IPS DF 4.7 (cell line): ENCODE measurements around the gene S100A7.

Experiments used
- DNase-seq: peaks from one replicate; pipeline ENCODE4 v3.0.0-alpha.2; 2013; ENCODE audit warnings: low spot score; ENCODE audit errors: extremely low read depth

S100A7 gene

GRCh38 chr1:153460551-153460950, at the start of gene S100A7:
S100A7 (minus strand) TSS chr1:153460651; CDS start chr1:153459013, 1,638 bp downstream.
- no peak for DNase-seq

- no peak for DNase-seq
These were observed 49.4 kb upstream of the S100A7 start for GRCh38 chr1:153509729-153510354.

DNA sequence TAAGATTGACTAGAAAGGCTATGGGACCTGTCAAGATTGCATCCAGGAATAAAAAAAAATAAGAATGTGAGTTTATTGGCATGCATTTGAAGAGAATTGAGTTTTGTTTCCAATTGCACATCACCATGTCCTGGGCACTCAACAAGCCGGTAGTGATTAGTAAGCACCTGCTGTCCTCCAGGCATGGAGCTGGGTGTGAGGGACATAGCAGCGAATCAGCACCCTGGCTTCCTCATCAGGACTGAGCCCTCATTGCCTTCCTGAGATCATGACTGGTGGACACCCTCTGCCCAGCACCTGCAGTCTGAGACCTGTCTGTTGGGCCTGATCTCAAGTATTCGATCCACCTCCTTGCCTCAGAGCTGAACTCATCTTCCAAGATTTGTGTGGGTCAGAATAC, 48.6 kb upstream of the S100A7 start:
- DNase-seq, result no peak

- DNase-seq, result no peak
These were observed 47.6 kb upstream of the S100A7 start for GRCh38 chr1:153507926-153508583.

DNA sequence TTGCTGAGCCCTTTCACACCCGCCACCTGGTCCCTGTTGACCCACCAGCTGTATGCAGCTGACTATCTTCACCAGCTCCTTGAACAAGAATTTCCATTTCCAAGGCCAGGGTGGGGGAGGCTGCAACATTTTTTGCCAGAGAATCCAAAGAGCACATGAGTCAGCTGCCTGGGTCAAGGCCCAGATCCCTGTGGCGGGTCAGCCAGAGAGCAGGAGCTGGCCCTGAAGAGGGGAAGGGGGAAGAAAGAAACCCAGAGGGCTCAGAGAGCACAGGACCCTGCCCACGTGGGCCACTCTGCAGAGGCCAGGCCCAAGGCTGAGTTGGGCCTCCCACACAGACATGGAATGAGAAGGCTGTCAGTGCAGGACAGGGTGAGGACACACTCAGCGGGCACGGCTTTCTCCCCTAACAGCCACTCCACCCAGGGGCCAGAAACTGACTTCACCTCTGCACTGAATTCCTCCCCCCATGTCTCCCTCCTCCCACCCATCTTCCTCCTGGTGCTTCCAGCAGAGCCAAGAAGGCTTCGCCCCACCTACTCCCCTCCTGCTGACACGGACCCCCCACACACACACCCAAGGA, 46.5 kb upstream of the S100A7 start:
- DNase-seq, result no peak

GRCh38 chr1:153506386-153506785, 45.9 kb upstream of the S100A7 start:
- no peak for DNase-seq

GRCh38 chr1:153505576-153505975, 45.1 kb upstream of the S100A7 start:
- no peak for DNase-seq

DNA sequence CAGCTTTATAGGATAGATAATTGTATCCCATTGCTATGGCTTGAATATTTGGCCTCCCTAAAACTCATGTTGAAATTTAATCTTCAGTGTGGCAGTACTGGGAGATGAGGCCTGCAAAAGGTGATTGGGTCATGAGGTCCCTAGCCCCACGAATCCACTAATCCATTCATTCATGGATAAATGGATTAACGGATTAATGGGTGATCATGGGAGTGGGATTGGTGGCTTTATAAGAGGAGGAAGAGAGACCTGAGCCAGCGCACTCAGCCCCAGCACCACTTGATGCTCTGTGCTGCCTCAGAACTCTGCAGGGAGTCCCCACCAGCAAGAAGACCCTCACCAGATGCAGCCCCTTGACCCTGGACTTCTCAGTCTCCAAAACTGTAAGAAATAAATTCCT, 43.3 kb upstream of the S100A7 start:
- DNase-seq, result no peak

- no peak for DNase-seq
These were observed 38.3 kb upstream of the S100A7 start for GRCh38 chr1:153498746-153499145.

- no peak for DNase-seq
These were observed 35.1 kb upstream of the S100A7 start for GRCh38 chr1:153495536-153495935.

DNA sequence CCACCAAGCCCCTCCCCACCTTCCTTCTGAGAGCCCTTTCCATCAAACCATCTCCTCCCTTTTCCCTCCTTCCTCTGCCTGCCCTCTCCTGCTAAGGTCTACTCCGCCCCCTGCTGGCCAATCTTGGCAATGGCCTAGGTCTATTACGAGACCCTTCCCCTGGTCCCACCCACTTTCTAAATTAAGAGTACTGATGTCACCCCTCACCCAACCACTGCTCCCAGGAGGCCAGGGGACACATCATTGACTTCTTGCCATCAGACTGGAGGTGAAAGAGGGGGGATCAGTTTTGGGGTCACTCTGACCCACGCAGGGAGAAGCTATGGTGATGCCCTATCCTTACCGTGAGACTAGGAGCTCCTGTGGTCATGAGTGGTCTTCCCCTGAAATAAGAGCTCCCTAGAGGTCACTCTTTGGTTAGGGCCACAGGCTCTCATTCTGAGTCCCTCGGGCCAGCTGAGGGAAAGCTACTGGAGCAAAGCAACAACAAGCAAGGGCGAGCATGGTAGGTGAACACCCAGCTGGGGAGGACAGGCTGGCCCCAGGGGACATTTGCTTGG, 34.6 kb upstream of the S100A7 start:
- DNase-seq, result peak; percentile 89

- DNase-seq, result no peak
These were observed 33.0 kb upstream of the S100A7 start for GRCh38 chr1:153493343-153493960.

DNA sequence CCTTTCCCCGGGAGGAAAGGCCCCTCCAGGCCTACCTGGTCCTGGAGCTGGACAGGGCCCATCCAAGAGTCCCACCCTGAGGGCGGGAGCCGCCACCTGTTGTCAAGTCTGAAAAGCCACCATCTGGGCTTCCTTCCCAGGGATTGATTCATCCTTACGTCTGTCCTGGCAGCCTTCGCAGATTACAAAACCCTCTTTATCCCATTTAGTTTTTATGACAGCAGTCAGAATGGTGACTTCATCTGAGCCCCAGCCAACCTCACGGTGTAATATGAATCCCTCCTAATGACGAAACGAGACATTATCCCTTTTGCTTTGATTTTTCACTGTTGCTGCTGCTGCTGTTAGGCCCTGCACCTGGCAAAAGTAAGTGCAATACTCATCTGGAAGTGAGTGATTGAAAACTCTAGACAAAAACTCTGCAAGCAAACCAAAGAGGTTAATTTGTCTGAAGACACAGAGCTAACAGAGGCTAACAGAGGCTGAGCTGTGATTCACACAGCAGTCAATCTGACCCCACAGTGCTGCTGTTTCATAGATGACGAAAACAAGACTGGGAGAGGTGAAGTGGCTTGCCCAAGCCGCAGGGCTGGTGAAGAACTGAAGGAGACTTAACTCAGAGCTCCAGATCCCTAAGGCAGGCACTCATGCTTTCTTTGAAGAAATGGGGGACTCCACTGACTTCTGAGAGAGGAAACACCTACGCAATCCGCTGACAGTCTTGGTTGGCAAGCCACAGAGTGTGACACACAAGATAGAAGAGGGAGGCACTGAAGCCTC, 30.0 kb upstream of the S100A7 start:
- no peak for DNase-seq

GRCh38 chr1:153488731-153489130, 28.3 kb upstream of the S100A7 start:
- DNase-seq, result no peak

GRCh38 chr1:153487707-153488106, 27.3 kb upstream of the S100A7 start:
- DNase-seq, result no peak

DNA sequence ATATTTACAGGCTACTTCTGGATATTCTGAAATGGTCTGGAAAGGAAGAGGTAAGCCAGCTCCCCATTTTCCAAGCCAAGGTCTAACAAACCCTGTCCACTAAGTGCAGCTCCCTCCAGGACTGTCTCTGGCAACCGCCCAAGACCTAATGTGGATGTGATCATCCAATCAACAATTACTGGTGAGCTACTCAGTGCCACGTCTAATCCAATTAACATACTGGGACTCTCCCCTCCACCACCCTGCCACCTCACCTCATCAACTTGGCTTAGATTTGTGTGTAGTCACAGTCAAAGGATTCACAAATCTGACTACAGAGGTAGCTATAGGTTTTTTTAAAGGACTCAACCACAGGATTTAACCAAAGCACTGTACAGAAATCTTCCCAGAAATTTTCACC, 25.4 kb upstream of the S100A7 start:
- DNase-seq, result no peak

DNA sequence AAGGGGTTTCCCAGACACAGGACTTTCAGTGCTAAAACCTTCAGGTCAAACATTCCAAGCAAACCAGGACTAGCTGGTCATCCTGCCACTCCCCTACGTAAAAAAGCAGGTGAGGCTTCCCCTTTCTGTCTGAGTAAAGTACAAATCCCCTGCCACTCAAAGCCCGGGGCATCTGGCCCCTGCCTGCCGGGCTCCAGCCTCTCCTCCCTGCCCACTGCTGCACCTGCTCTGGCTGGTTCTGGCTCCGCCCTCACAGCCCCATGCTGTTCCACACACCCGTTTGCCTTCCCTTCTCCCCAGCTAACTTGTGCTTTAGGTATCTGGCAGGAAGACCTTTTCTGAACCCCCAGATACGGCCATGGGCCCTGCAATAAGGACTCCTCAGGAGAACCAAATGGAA, 23.3 kb upstream of the S100A7 start:
- no peak for DNase-seq

DNA sequence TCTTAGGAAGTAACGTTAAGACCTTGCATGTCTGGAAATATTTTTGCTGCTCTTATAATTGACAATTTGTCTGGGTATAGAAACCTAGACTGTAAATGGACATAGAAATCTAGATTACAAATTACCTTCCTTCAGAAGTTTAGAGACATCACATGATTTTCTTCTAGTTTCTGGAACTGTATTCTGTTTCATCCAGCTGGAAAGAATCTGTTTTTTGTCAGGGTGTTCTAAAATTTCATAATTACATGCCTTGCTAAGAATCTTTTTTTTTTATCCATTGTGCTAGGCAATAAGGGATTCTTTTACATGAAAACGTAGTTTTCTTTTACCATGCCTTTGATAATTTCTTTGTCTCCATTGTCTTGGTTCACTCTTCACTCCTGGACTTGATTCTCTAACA, 20.7 kb upstream of the S100A7 start:
- DNase-seq, result no peak

DNA sequence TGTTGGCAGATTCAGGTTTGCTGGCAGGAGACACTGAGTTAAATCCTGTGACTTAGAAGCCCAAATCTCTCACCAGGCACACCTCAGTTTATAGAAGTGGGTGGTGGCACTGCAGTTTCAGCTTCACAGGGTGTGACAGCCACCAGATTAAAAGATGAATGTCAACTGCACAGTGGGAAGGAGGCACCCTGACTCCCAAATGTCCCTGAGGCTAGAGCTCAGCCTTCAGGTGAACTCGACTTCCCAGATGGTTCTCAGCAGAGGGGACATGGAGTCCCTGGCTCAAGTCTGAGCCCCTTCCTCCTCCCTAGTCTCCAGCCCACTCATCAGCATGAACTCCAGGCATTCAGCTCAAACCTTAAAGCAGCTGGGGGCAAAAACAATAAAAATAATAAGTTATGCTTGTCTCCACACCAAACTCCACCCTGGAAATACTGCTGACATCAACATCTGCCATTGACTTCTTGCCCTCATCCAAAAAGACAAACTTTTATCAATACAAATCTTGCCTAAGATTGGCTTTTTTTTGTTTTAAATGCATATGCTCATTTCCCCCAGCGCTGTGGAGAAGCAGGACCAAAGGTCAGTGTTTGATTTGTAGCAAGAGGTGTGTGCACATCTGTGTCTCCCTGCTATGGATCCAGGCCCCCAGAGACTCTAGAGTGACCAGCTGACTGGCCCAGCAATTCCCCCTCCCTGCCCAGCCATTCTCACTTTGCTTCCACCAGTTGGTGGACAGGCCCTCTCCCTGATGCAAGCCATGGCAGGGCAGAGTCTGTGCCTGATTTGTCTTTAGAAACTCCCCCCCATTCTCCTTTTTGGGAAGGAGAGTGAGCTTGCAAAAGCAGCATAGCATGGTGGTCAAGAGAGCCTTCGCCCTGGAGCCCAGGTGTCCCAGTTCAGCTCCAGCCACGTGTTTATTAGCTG, 18.5 kb upstream of the S100A7 start:
- DNase-seq, result no peak

DNA sequence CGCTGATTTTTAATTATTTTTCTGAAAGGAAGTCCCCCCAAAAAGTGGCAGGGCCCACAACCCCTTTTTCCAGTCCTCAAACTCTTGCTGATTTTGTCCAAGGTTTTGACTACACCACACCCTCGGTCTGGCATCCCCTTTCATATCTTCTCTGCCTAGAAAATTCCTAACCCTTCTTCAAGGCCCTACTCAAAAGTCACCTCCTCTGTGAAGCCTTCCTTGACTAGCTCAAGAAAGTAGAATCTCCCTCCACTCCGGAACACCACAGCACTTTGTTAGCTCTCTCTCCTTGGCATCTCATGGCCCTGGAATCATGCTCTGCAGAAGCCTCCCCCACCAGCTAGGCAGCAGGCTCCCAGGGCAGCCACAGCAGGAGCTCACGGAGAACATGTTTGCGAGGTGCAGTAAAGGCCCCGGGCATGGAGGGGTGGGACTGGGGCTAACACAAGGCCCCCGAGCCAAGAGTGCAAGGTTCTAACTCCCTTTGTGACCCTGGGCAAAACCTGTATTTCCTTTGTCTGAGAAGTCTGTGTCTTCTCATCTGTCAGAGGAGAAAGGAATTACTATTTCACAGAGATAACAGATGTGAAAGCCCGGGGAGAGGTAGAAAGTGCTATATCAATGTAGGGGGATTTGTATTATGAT, 17.7 kb upstream of the S100A7 start:
- DNase-seq, result no peak
